Activated CD4-positive, alpha-beta T cell treated with anti-CD3 and anti-CD28 coated beads for 36 hours (primary cell): ENCODE data around the gene HNRNPUL1. TPM values are rescaled to one million over a fixed set of nuclear protein-coding genes. Genes with fewer than 3 reads are reported as not detected.
A peak's percentile ranks its signal among the peaks of the same experiment; 100 is the strongest.

Experiments
- ATAC-seq: fragments of 200-7000 bp; cut with Tn5 transposase; one replicate; pipeline ENCODE4 v1.10.0; 2021; ENCODE audit warnings: mild to moderate bottlenecking, moderate library complexity
- CTCF ChIA-PET: fragments of 350-600 bp; sonication (Branson Sonifier 250); formaldehyde crosslinking; loops from one replicate; lab custom pipeline; 2021; ENCODE audit warnings: antibody characterized with exemption; lab: Charles Lee
- POLR2A ChIA-PET: fragments of 350-600 bp; sonication (Branson Sonifier 250); formaldehyde crosslinking; loops from one replicate; lab custom pipeline; 2021; ENCODE audit warnings: antibody characterized with exemption, inconsistent platforms; lab: Charles Lee
- DNase-seq: peaks from one replicate; pipeline ENCODE4 v3.0.0-alpha.2; 2020
- H3K27ac Mint-ChIP-seq: one replicate; pipeline ENCODE4 v1.8.0; 2021; ENCODE audit warnings: mixed read lengths
- H3K27me3 Mint-ChIP-seq: one replicate; pipeline ENCODE4 v1.8.0; 2021; ENCODE audit warnings: mixed read lengths
- H3K36me3 Mint-ChIP-seq: one replicate; pipeline ENCODE4 v1.8.0; 2021; ENCODE audit warnings: low read depth, mixed read lengths
- H3K4me1 Mint-ChIP-seq: one replicate; pipeline ENCODE4 v1.8.0; 2021; ENCODE audit warnings: mixed read lengths
- H3K4me3 Mint-ChIP-seq: one replicate; pipeline ENCODE4 v1.8.0; 2021; ENCODE audit warnings: mild to moderate bottlenecking, moderate library complexity, mixed read lengths
- H3K9me3 Mint-ChIP-seq: one replicate; pipeline ENCODE4 v1.8.0; 2021; ENCODE audit warnings: low read depth, mixed read lengths
- intact Hi-C, 2 experiments: fragments of 100-400 bp; cut with DNase I in 1 of 2; cut with micrococcal nuclease in 1 of 2; formaldehyde crosslinking; loops; one replicate each; pipeline versions ENCODE4 v1.14.2 to v1.15.1; 2022 to 2024; cut with DNase I, micrococcal nuclease
- total RNA-seq, 2 experiments: library from RNA; stranded (reverse); gene quantifications; one replicate each; pipeline ENCODE4 v1.2.3, GENCODE V29; 2021

The HNRNPUL1 gene
- total RNA-seq, 2 experiments from 2014 or later: 263 to 312 TPM

- no peak for DNase-seq
- H3K4me1 Mint-ChIP-seq: no peaks in the 10 kb centered on the region
- no peak overlapping the region for H3K27ac Mint-ChIP-seq
- ChIA-PET POLR2A (no interaction called here), CTCF (no interaction called here)
- H3K27me3 Mint-ChIP-seq: no peaks in the 10 kb centered on the region
- intact Hi-C loops: no loop called here
- no peaks in the 10 kb centered on the region for H3K9me3 Mint-ChIP-seq
- no peak overlapping the region for H3K4me3 Mint-ChIP-seq
- no peaks in the 10 kb centered on the region for H3K36me3 Mint-ChIP-seq
- ATAC-seq: no peak
Measured at GRCh38 chr19:41255171-41255570, 9.0 kb upstream of the HNRNPUL1 start.

- Mint-ChIP-seq H3K4me1 (peaks cover 22% of the 10 kb centered on the region), H3K4me3 (peak overlapping the region; percentile 95), H3K27ac (peak overlapping the region; percentile 100), H3K9me3 (no peaks in the 10 kb centered on the region), H3K27me3 (no peaks in the 10 kb centered on the region), H3K36me3 (peaks cover 17% of the 10 kb centered on the region)
- no peak for ATAC-seq
- ChIA-PET CTCF (interaction anchor here (0.6 to 7.7 kb wide), 11 partner anchors 10 to 112 kb away, joined by 3 to 73 read pairs (median 4); no protein-coding TSS in a partner anchor), POLR2A (interaction anchor here (0.6 to 3.4 kb wide), 7 partner anchors 33 to 134 kb away, joined by 3 to 35 read pairs (median 12); no protein-coding TSS in a partner anchor)
- no peak for DNase-seq
- intact Hi-C loops: loop anchor here (1.0 to 5.0 kb wide), 18 partner anchors 35 to 1021 kb away; partner anchors contain the start of genes C19orf47 (in 1 of the 2), CCDC97 (in 1 of the 2), PLD3 (in 1 of the 2) and SERTAD1 (in 1 of the 2)
Measured at GRCh38 chr19:41261474-41262190, 2.5 kb upstream of the HNRNPUL1 start.

GRCh38 chr19:41263042-41263849 lies 926 bp upstream of the HNRNPUL1 start:
- peaks cover 32% of the 10 kb centered on the region for H3K36me3 Mint-ChIP-seq
- no peaks in the 10 kb centered on the region for H3K27me3 Mint-ChIP-seq
- peak overlapping the region; percentile 95 for H3K4me3 Mint-ChIP-seq
- CTCF ChIA-PET: interaction anchor here (0.6 to 7.7 kb wide), 23 partner anchors 12 to 776 kb away, joined by 3 to 73 read pairs (median 4); partner anchors contain the start of genes B9D2, COQ8B, DMAC2 and RAB4B
- peak; percentile 34 for ATAC-seq
- peak overlapping the region; percentile 100 for H3K27ac Mint-ChIP-seq
- H3K4me1 Mint-ChIP-seq: peaks cover 34% of the 10 kb centered on the region
- intact Hi-C loops: loop anchor here (1.0 to 5.0 kb wide), 18 partner anchors 88 to 1019 kb away; partner anchors contain the start of genes B9D2 (in 2 of the 2), C19orf47 (in 1 of the 2), DMAC2 (in 1 of the 2) and EGLN2 (in 1 of the 2)
- H3K9me3 Mint-ChIP-seq: no peaks in the 10 kb centered on the region
- peak; percentile 94 for DNase-seq
- POLR2A ChIA-PET: interaction anchor here (0.5 to 3.4 kb wide), 27 partner anchors 14 to 1912 kb away, joined by 3 to 35 read pairs (median 5); partner anchors contain the start of genes B9D2, CCDC97, COQ8B and DMAC2

GRCh38 chr19:41264581-41265394 lies 616 bp downstream of the HNRNPUL1 start:
- POLR2A ChIA-PET: interaction anchor here (0.9 to 3.4 kb wide), 11 partner anchors 33 to 487 kb away, joined by 3 to 35 read pairs (median 11); partner anchors contain the start of genes B9D2, CCDC97, DMAC2 and RAB4B
- ATAC-seq: no peak
- intact Hi-C loops: loop anchor here (1.0 to 5.0 kb wide), 15 partner anchors 63 to 1018 kb away; partner anchors contain the start of genes BCKDHA (in 2 of the 2), EXOSC5 (in 2 of the 2), ACTMAP (in 1 of the 2) and C19orf47 (in 1 of the 2)

GRCh38 chr19:41265395-41266153 lies 1.4 kb downstream of the HNRNPUL1 start:
- POLR2A ChIA-PET: interaction anchor here (0.7 to 2.0 kb wide), 3 partner anchors 36 to 174 kb away, joined by 3 to 7 read pairs (median 3); partner anchors contain the start of gene DMAC2
- Mint-ChIP-seq H3K4me1 (peaks cover 34% of the 10 kb centered on the region), H3K9me3 (no peaks in the 10 kb centered on the region), H3K4me3 (peak overlapping the region; percentile 95), H3K27ac (peak overlapping the region; percentile 100), H3K27me3 (no peaks in the 10 kb centered on the region), H3K36me3 (peaks cover 39% of the 10 kb centered on the region)
- DNase-seq (peak; percentile 20), ATAC-seq (no peak)
- intact Hi-C loops: no loop called here
- CTCF ChIA-PET: interaction anchor here (0.9 to 2.4 kb wide), 3 partner anchors 37 to 86 kb away, joined by 3 to 7 read pairs (median 3); no protein-coding TSS in a partner anchor

More at GRCh38 chr19:41264581-41265394, 616 bp downstream of the HNRNPUL1 start:
- peak; percentile 79 for DNase-seq
- CTCF ChIA-PET: interaction anchor here (1.0 to 7.7 kb wide), 9 partner anchors 8 to 487 kb away, joined by 3 to 73 read pairs (median 7); partner anchors contain the start of gene RAB4B
- peaks cover 36% of the 10 kb centered on the region for H3K36me3 Mint-ChIP-seq
- H3K4me1 Mint-ChIP-seq: peaks cover 34% of the 10 kb centered on the region
- H3K27me3 Mint-ChIP-seq: no peaks in the 10 kb centered on the region
- H3K9me3 Mint-ChIP-seq: no peaks in the 10 kb centered on the region
- H3K27ac Mint-ChIP-seq: peak overlapping the region; percentile 100
- peak overlapping the region; percentile 95 for H3K4me3 Mint-ChIP-seq

GRCh38 chr19:41269055-41269454 lies 4.9 kb downstream of the HNRNPUL1 start:
- intact Hi-C loops: no loop called here
- peaks cover 70% of the 10 kb centered on the region for H3K36me3 Mint-ChIP-seq
- peaks cover 24% of the 10 kb centered on the region for H3K4me1 Mint-ChIP-seq
- ChIA-PET CTCF (no interaction called here), POLR2A (no interaction called here)
- ATAC-seq (no peak), DNase-seq (no peak)
- no peak overlapping the region for H3K4me3 Mint-ChIP-seq
- no peak overlapping the region for H3K27ac Mint-ChIP-seq
- H3K27me3 Mint-ChIP-seq: no peaks in the 10 kb centered on the region
- H3K9me3 Mint-ChIP-seq: no peaks in the 10 kb centered on the region

GRCh38 chr19:41269571-41269970 lies 5.4 kb downstream of the HNRNPUL1 start:
- H3K36me3 Mint-ChIP-seq: peaks cover 74% of the 10 kb centered on the region
- ChIA-PET POLR2A (no interaction called here), CTCF (no interaction called here)
- H3K9me3 Mint-ChIP-seq: no peaks in the 10 kb centered on the region
- no peaks in the 10 kb centered on the region for H3K27me3 Mint-ChIP-seq
- H3K4me1 Mint-ChIP-seq: peaks cover 24% of the 10 kb centered on the region
- H3K27ac Mint-ChIP-seq: no peak overlapping the region
- no peak overlapping the region for H3K4me3 Mint-ChIP-seq
- no peak for DNase-seq
- intact Hi-C loops: no loop called here
- ATAC-seq: no peak

GRCh38 chr19:41273076-41273475 lies 8.9 kb downstream of the HNRNPUL1 start:
- ChIA-PET CTCF (interaction anchor here (1.2 kb wide), 1 partner anchor 9 kb away, joined by 3 read pairs; the partner anchor contains the start of gene HNRNPUL1), POLR2A (no interaction called here)

GRCh38 chr19:41274802-41275201 lies 10.6 kb downstream of the HNRNPUL1 start:
- Mint-ChIP-seq H3K27me3 (no peaks in the 10 kb centered on the region), H3K4me3 (no peak overlapping the region), H3K4me1 (no peaks in the 10 kb centered on the region), H3K27ac (no peak overlapping the region), H3K9me3 (no peaks in the 10 kb centered on the region), H3K36me3 (peaks cover 76% of the 10 kb centered on the region)
- POLR2A ChIA-PET: interaction anchor here (1.1 kb wide), 1 partner anchor 9 kb away, joined by 3 read pairs; no protein-coding TSS in a partner anchor
- ATAC-seq (no peak), DNase-seq (no peak)
- intact Hi-C loops: no loop called here
- CTCF ChIA-PET: interaction anchor here (0.8 kb wide), 1 partner anchor 11 kb away, joined by 3 read pairs; the partner anchor contains the start of gene HNRNPUL1

More at GRCh38 chr19:41273076-41273475, 8.9 kb downstream of the HNRNPUL1 start:
- ATAC-seq (no peak), DNase-seq (no peak)
- Mint-ChIP-seq H3K27me3 (no peaks in the 10 kb centered on the region), H3K4me1 (no peaks in the 10 kb centered on the region), H3K9me3 (no peaks in the 10 kb centered on the region), H3K27ac (no peak overlapping the region), H3K36me3 (peaks cover 66% of the 10 kb centered on the region), H3K4me3 (no peak overlapping the region)
- intact Hi-C loops: no loop called here
